HepG2 (cell line): ENCODE data around the gene ZNF330. TPM values are rescaled to one million over a fixed set of nuclear protein-coding genes. Genes with fewer than 3 reads are reported as not detected.

Experiments used
- ATAC-seq: fragments of 200-7000 bp; cut with Tn5 transposase; 3 replicates; pipeline ENCODE4 v1.9.1; 2020; ENCODE audit warnings: mild to moderate bottlenecking, moderate library complexity
- BruUV-seq: library from RNA; stranded (reverse); fragments of 400-500 nt; replicated peaks from 2 replicates; lab custom pipeline; 2021; lab: Mats Ljungman, UMichigan
- CTCF ChIA-PET: fragments of 300-600 bp; formaldehyde crosslinking; extraction: SDS; loops from one replicate; lab custom pipeline; 2021; ENCODE audit warnings: low total read pairs, inconsistent platforms, low intra/inter-chr PET ratio; lab: Yijun Ruan, JAX
- POLR2A ChIA-PET: fragments of 350-600 bp; sonication (Branson Sonifier 250); formaldehyde crosslinking; loops from one replicate; lab custom pipeline; 2020; ENCODE audit warnings: antibody characterized with exemption, inconsistent platforms; lab: Yijun Ruan, JAX
- DNase-seq: peaks from one replicate; pipeline ENCODE4 v3.0.0-alpha.2; 2015; ENCODE audit warnings: low spot score
- FAIRE-seq: peaks from 3 replicates; lab custom pipeline; 2011; peaks lifted over from hg19 to GRCh38; lab: Jason Lieb, UNC
- H2AFZ ChIP-seq: one replicate; pipeline ENCODE4 v1.6.1; 2011; ENCODE audit warnings: low read length, inconsistent platforms
- H3K27ac ChIP-seq: fragments of 300-600 bp; 3 replicates; pipeline ENCODE4 v1.8.0; 2011; ENCODE audit warnings: mixed run types, mild to moderate bottlenecking, mixed read lengths, low read length, inconsistent platforms; ENCODE audit not compliant: insufficient read depth; ENCODE audit errors: extremely low read length
- H3K27me3 ChIP-seq, 2 experiments: fragments of 200-600 bp in 1 of 2; 2 replicates in 1 of 2; 3 replicates in 1 of 2; pipeline versions ENCODE4 v1.6.0 to v1.8.0; 2011; ENCODE audit warnings: low read length in 2 of 2, mild to moderate bottlenecking in 2 of 2, moderate library complexity in 2 of 2, inconsistent platforms in 1 of 2; ENCODE audit not compliant: insufficient read depth in 2 of 2, control insufficient read depth in 1 of 2
- H3K36me3 ChIP-seq, 2 experiments: fragments of 200-600 bp in 1 of 2; replicated peaks in 1 of 2; 2 replicates in 1 of 2; 3 replicates in 1 of 2; pipeline versions ENCODE4 v1.5.1 to v1.8.0; 2011; ENCODE audit warnings: low read length in 2 of 2, inconsistent platforms in 1 of 2; ENCODE audit not compliant: insufficient read depth in 2 of 2, control insufficient read depth in 1 of 2
- H3K4me1 ChIP-seq: 2 replicates; pipeline ENCODE4 v1.5.1; 2012; ENCODE audit warnings: low read length, inconsistent platforms; ENCODE audit not compliant: insufficient read depth
- H3K4me2 ChIP-seq: 2 replicates; pipeline ENCODE4 v1.6.0; 2011; ENCODE audit warnings: low read depth, low read length, inconsistent platforms
- H3K4me3 ChIP-seq, 3 experiments: fragments of 200-600 bp in 1 of 3; sonication (generic), shearing (Covaris generic) in 1 of 3; replicated peaks in 1 of 3; 2 replicates each; pipeline ENCODE4 v1.5.1; 2011 to 2016; ENCODE audit warnings: low read length in 3 of 3, inconsistent platforms in 2 of 3, low read depth in 2 of 3, mild to moderate bottlenecking in 2 of 3, control low read depth in 1 of 3, mixed read lengths in 1 of 3; ENCODE audit not compliant: insufficient read depth in 1 of 3
- H3K79me2 ChIP-seq: one replicate; pipeline ENCODE4 v1.6.1; 2011; ENCODE audit warnings: low read length, inconsistent platforms; ENCODE audit not compliant: insufficient read depth
- H3K9ac ChIP-seq: 2 replicates; pipeline ENCODE4 v1.6.0; 2011; ENCODE audit warnings: mild to moderate bottlenecking, low read depth, low read length, inconsistent platforms; ENCODE audit not compliant: insufficient read depth
- H3K9me3 ChIP-seq: 2 replicates; pipeline ENCODE4 v1.5.1; 2012; ENCODE audit warnings: mild to moderate bottlenecking, low read length
- H4K20me1 ChIP-seq: 2 replicates; pipeline ENCODE4 v1.6.0; 2011; ENCODE audit warnings: inconsistent platforms, mild to moderate bottlenecking, low read length, moderate library complexity; ENCODE audit not compliant: insufficient read depth
- ARNT ChIP-seq: fragments of 450-650 bp; IDR thresholded peaks from 2 replicates; pipeline ENCODE4 v1.6.1; 2017
- FOXJ3 ChIP-seq: sonication (generic); formaldehyde crosslinking; IDR thresholded peaks from 2 replicates; pipeline ENCODE4 v1.4.0; 2020; ENCODE audit warnings: missing genetic modification reagents, mild to moderate bottlenecking, borderline replicate concordance
- GLI4 ChIP-seq: sonication (generic); formaldehyde crosslinking; IDR thresholded peaks from 2 replicates; pipeline ENCODE4 v1.5.1; 2020; ENCODE audit warnings: missing genetic modification reagents, mild to moderate bottlenecking, moderate library complexity, borderline replicate concordance
- HOXA3 ChIP-seq: sonication (generic); formaldehyde crosslinking; IDR thresholded peaks from 2 replicates; pipeline ENCODE4 v1.5.0; 2020; ENCODE audit warnings: missing genetic modification reagents
- KDM1A ChIP-seq: IDR thresholded peaks from 2 replicates; pipeline ENCODE4 v1.6.1; 2016; ENCODE audit warnings: missing compliant biosample characterization
- MAFG ChIP-seq: sonication (generic); formaldehyde crosslinking; IDR thresholded peaks from 2 replicates; pipeline ENCODE4 v1.5.1; 2020; ENCODE audit warnings: mild to moderate bottlenecking, missing genetic modification reagents
- NCOA2 ChIP-seq: sonication (generic); formaldehyde crosslinking; IDR thresholded peaks from 2 replicates; pipeline ENCODE4 v1.8.0; 2022; ENCODE audit warnings: inconsistent platforms
- NR2F2 ChIP-seq: IDR thresholded peaks from 2 replicates; pipeline ENCODE4 v1.6.1; 2012; ENCODE audit warnings: low read depth, inconsistent platforms, borderline replicate concordance
- SALL2 ChIP-seq: sonication (generic); formaldehyde crosslinking; IDR thresholded peaks from 2 replicates; pipeline ENCODE4 v1.8.1; 2023; ENCODE audit warnings: mild to moderate bottlenecking, missing genetic modification reagents, inconsistent platforms
- ZMYM4 ChIP-seq: sonication (generic); formaldehyde crosslinking; IDR thresholded peaks from 2 replicates; pipeline ENCODE4 v1.8.1; 2023; ENCODE audit warnings: mild to moderate bottlenecking, missing genetic modification reagents
- ZNF143 ChIP-seq: sonication (generic); formaldehyde crosslinking; IDR thresholded peaks from 2 replicates; pipeline ENCODE4 v1.4.0; 2020; ENCODE audit warnings: missing genetic modification reagents
- ZNF180 ChIP-seq: sonication (generic); formaldehyde crosslinking; IDR thresholded peaks from 2 replicates; pipeline ENCODE4 v1.4.0; 2020; ENCODE audit warnings: low read depth, missing genetic modification reagents, borderline replicate concordance
- ZNF274 ChIP-seq: sonication (generic); formaldehyde crosslinking; IDR thresholded peaks from 2 replicates; pipeline ENCODE4 v1.5.1; 2020; ENCODE audit warnings: mild to moderate bottlenecking, missing genetic modification reagents
- ZNF556 ChIP-seq: sonication (generic); formaldehyde crosslinking; IDR thresholded peaks from 2 replicates; pipeline ENCODE4 v1.4.0; 2020; ENCODE audit warnings: mild to moderate bottlenecking, missing genetic modification reagents, borderline replicate concordance
- ZNF652 ChIP-seq: IDR thresholded peaks from 2 replicates; pipeline ENCODE4 v1.6.1; 2016; ENCODE audit warnings: low read depth, borderline replicate concordance
- WGBS: methylation state at CpG from one replicate; pipeline ENCODE4 v1.1.6; 2017; ENCODE audit warnings: low lambda C conversion rate; 5-methylcytosine and 5-hydroxymethylcytosine counted together
- in situ Hi-C: cut with HindIII; loops from 2 replicates; pipeline ENCODE4 v1.10.0; 2017; ENCODE audit warnings: low pct_unique_long_range_greater_than_20kb; ENCODE audit not compliant: extremely low pct_ligation_motif_present
- intact Hi-C: fragments of 100-400 bp; cut with micrococcal nuclease; formaldehyde crosslinking; loops from one replicate; pipeline ENCODE4 v1.10.0; 2022; ENCODE audit not compliant: unreplicated experiment
- polyA plus RNA-seq, 8 experiments: library from polyadenylated mRNA; depleted of rRNA in 3 of 8; stranded (reverse) in 7 of 8; unstranded in 1 of 8; fragments of >200 nt; fragmentation: Illumina TruSeq in 4 of 8; extraction: Trizol in 4 of 8; gene quantifications; 2 replicates each; pipeline versions ENCODE4 v1.2.1 to v1.2.3, GENCODE V29; 2011 to 2016; ENCODE audit warnings: low read depth in 4 of 8, missing spikeins in 1 of 8, mixed read lengths in 1 of 8; ENCODE audit not compliant: insufficient read depth in 1 of 8
- total RNA-seq, 5 experiments: library from RNA; depleted of rRNA; stranded (reverse); fragments of >200 nt; fragmentation: Illumina TruSeq; extraction: Trizol; gene quantifications; 2 replicates each; pipeline ENCODE4 v1.2.3, GENCODE V29; 2016; ENCODE audit warnings: low read depth in 1 of 5
- TF ChIP-seq, protein P1 (sequence below): sonication (generic); formaldehyde crosslinking; IDR thresholded peaks from 2 replicates; pipeline ENCODE4 v1.5.1; 2020; ENCODE audit warnings: mild to moderate bottlenecking, missing genetic modification reagents

ZNF330 gene
- total and polyA plus RNA-seq, 2 of the 13 experiments (the other 11 are each of a cell fraction or from before 2014, with no cell fraction given): 23.3 to 43.4 TPM

DNA sequence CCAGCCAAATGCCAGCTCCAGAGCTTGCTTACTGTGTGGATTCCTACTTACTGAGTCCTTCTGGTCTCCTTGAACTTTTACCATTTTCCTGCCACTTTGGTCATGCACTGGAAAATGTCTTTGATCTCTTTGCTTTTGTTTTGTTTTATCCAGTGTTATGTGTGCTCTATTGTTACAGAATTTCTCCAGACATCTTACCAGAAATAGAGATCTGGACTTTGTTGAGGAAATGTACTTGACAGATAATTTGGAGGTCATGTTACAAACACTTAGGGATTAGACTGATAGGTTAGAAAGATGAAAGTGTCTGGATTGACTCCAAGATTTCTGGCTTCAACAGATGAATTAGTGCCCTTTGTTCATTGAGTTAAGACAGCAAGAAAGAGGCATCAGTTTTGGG, 5.7 kb upstream of the ZNF330 start (continued):
- TF ChIP-seq, protein P1, sequence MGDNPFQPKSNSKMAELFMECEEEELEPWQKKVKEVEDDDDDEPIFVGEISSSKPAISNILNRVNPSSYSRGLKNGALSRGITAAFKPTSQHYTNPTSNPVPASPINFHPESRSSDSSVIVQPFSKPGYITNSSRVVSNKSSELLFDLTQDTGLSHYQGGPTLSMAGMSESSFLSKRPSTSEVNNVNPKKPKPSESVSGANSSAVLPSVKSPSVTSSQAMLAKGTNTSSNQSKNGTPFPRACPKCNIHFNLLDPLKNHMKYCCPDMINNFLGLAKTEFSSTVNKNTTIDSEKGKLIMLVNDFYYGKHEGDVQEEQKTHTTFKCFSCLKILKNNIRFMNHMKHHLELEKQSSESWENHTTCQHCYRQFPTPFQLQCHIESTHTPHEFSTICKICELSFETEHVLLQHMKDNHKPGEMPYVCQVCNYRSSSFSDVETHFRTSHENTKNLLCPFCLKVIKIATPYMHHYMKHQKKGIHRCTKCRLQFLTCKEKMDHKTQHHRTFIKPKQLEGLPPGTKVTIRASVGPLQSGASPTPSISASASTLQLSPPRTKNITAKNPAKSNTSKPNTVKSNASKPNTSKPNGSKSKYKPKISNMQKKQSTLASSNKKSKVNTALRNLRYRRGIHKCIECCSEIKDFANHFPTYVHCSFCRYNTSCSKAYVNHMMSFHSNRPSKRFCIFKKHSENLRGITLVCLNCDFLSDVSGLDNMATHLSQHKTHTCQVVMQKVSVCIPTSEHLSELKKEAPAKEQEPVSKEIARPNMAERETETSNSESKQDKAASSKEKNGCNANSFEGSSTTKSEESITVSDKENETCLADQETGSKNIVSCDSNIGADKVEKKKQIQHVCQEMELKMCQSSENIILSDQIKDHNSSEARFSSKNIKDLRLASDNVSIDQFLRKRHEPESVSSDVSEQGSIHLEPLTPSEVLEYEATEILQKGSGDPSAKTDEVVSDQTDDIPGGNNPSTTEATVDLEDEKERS: no peak
- no peak for TF ChIP-seq ARNT
- no peak for TF ChIP-seq GLI4 (CRISPR knock-in tag)
- no peak for TF ChIP-seq KDM1A (CRISPR knock-in tag)

DNA sequence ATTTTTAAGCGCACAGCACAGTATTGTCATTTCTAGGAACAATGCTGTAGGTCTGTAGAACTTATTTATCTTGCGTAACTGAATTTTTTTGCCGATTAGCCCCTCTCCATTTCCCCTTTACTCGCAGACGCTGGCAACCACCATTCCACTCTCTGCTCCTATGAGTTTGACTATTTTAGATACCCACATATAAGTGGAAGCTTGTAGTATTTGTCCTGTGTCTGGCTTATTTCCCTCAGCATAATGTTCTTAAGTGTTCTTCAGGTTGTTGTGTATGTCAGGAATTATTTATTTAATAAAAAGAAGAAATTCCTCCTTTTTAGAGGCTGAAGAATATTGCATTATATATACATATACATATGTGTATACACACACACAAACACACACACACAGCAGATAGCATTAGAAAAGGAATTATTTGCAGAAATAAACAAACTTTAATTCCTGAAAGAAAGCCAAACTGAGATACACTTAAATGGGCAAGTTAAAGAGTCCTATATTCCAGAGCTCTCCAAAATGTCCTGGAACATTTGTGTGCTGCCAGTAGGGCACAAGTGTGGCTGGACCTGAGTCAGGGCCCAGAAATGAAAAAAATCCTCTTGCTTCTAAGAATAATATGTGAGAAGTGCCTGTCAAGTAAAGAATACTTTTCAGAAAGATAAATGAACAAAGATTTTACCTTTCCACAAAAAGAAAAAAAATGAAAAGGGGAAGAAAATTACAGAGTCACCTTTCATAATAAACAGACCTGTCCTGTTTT, 4.5 kb upstream of the ZNF330 start:
- Histone ChIP-seq H3K4me3 (no peak overlapping the region), H3K4me2 (no peak overlapping the region), H3K36me3 (no peaks in the 10 kb centered on the region), H2AFZ (no peak overlapping the region), H3K9ac (no peak overlapping the region), H3K79me2 (peaks cover 3% of the 10 kb centered on the region), H3K9me3 (no peaks in the 10 kb centered on the region), H3K27ac (no peak overlapping the region), H3K27me3 (no peaks in the 10 kb centered on the region; a peak in 1 of 5 replicates), H3K4me1 (peaks cover 8% of the 10 kb centered on the region), H4K20me1 (no peaks in the 10 kb centered on the region)
- ChIA-PET CTCF (no interaction called here), POLR2A (no interaction called here)
- ATAC-seq: no peak
- intact Hi-C loops: no loop called here
- TF ChIP-seq NR2F2 (no peak), HOXA3 (no peak), SALL2 (CRISPR knock-in tag) (no peak), MAFG (CRISPR knock-in tag) (no peak), ZNF652 (CRISPR knock-in tag) (no peak), ZNF143 (CRISPR knock-in tag) (no peak), ZNF556 (CRISPR knock-in tag) (no peak), ZNF180 (CRISPR knock-in tag) (no peak), ZMYM4 (no peak), ZNF274 (CRISPR knock-in tag) (no peak), FOXJ3 (CRISPR knock-in tag) (no peak), NCOA2 (no peak)
- no TSS peak for BruUV-seq
- no peak for FAIRE-seq
- DNase-seq: no peak
- WGBS: 45% methylated on average over 5 of the region's 5 CpGs
- in situ Hi-C loops: no loop called here
